Vagina (tissue), 2 donors: ENCODE data around the gene CRX.

ENCODE experiments used
- POLR2A ChIP-seq, 2 donors: fragments of 450-650 bp; IDR thresholded peaks; one replicate each; pipeline ENCODE4 v1.6.1; 2017; ENCODE audit warnings: antibody characterized with exemption in 2 of 2, mild to moderate bottlenecking in 2 of 2, moderate library complexity in 2 of 2
- TF ChIP-seq, protein P1 (sequence below), 3 experiments: fragments of 450-650 bp in 2 of 3; fragments of 200-600 bp in 1 of 3; sonication (generic) in 1 of 3; IDR thresholded peaks; one replicate each; pipeline ENCODE4 v1.5.1; 2017 to 2019; ENCODE audit warnings: antibody characterized with exemption in 3 of 3, mild to moderate bottlenecking in 2 of 3, moderate library complexity in 2 of 3

DNA sequence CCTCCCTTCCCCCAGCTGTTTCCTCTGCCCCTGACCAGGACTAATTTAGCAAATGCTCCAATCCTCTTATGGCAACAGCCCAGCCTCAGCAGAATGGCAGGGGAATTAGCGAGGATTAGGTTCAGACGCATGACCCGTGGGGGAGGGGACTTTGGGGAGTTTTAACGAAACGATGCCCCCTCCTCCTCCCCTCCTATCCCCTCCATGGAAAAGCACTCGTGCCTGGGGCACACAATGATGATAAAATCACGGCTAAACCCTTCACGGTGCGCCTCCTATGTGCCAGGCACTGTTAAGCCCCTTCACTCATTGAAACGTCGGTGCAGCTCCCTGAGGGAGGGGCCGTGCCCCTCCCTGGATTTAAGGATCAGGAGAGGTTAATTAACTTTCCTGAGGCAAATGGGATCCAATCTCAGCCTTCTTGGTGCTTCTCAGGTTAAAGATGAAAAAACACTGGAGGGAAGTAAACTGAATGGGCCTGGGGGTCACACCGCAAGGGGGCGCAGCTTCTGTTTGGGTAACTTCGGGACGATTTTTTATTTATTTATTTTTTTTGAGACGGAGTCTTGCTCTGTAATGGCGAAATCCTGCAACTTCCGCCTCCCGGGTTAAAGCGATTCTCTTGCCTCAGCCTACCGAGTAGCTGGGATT lies 27.2 kb downstream of the CRX start:
- TF ChIP-seq POLR2A (IDR thresholded peaks at IDR 0.05): no peak
- TF ChIP-seq, protein P1, sequence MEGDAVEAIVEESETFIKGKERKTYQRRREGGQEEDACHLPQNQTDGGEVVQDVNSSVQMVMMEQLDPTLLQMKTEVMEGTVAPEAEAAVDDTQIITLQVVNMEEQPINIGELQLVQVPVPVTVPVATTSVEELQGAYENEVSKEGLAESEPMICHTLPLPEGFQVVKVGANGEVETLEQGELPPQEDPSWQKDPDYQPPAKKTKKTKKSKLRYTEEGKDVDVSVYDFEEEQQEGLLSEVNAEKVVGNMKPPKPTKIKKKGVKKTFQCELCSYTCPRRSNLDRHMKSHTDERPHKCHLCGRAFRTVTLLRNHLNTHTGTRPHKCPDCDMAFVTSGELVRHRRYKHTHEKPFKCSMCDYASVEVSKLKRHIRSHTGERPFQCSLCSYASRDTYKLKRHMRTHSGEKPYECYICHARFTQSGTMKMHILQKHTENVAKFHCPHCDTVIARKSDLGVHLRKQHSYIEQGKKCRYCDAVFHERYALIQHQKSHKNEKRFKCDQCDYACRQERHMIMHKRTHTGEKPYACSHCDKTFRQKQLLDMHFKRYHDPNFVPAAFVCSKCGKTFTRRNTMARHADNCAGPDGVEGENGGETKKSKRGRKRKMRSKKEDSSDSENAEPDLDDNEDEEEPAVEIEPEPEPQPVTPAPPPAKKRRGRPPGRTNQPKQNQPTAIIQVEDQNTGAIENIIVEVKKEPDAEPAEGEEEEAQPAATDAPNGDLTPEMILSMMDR (IDR thresholded peaks at IDR 0.05): no peak
